Measurements from ENCODE around the gene TAL2.

TAL2 gene

DNA sequence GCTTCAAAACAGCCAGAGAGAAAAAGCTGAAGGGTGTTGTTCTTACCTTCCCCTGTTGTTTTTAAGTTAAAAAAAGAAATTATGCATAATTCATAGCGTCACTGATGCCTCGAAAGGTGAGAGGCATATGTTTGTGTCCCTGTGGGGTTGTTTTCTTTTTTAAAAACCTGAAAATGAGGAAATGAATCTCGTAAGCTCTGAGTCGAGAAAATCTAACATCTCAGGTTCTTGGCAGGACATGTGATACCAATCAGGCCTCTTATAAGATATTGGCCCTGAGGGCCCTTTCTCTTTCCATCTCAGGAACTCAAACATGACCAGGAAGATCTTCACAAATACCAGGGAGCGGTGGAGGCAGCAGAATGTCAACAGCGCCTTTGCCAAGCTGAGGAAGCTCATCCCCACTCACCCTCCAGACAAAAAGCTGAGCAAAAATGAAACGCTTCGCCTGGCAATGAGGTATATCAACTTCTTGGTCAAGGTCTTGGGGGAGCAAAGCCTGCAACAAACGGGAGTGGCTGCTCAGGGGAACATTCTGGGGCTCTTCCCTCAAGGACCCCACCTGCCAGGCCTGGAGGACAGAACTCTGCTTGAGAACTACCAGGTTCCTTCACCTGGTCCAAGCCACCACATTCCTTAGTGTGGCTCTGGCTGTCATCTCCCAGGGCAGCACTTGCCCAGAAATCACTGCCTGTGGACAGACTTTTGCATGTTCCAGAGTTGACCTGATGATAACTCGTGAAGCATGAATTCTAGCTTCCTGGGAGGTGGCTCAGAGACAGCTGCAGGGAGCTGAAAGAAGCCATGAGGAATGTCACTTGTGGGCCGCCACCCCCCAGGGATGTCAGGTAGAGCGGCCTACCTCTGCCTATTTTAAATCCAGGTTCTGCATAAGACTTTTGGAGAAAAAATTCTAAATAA is at the start of gene TAL2:
TAL2 (plus strand) TSS at position 274 of the 921 bp plus-strand sequence; CDS start at position 314, 40 bp downstream.
- DNase-seq = no peak

GRCh38 chr9:105621001-105621400 is 41.3 kb upstream of the TAL2 start:
- no peak for DNase-seq

DNA sequence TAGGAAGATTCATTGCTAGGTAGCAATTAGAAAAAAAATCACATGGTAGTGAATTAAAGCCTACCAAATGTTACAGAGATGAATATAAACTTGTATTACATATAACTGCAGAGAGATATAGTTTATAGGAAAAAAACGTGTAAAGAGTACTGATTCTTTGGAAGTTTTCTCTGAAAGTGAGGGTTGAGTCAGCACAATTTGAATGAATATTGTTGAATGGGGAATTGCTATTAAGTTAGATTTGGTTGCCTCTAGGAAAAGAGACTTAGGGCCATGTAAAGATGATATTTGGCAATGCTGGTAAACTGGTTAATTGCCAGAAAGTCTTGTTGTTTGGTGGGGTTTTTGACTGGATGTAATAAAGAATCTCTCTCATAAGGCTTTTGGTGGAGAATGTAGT is 37.2 kb upstream of the TAL2 start:
- DNase-seq = no peak

DNA sequence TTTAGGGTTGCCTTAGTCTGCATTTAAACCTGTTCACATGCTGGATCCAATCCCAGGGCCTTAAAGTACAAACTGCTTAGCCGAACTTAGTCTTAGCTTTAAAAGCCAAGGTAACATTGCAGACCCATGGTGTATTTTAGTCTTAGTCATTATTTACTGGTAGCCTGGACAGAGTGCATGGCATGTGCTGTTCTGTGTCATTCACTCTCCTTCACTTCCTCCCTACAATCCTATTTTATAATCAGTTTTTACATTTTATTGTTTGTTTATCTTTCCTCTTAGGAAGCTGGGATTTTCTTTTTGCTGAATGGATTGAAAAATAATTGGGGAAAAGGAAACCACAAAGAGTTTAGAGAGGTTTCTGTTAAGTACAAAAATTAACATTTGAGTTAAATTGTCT is 29.4 kb upstream of the TAL2 start:
- DNase-seq = no peak

- no peak for DNase-seq
These were observed 28.8 kb upstream of the TAL2 start for GRCh38 chr9:105633411-105633810.

- no peak for DNase-seq
These were observed 25.9 kb upstream of the TAL2 start for GRCh38 chr9:105636331-105636730.

DNA sequence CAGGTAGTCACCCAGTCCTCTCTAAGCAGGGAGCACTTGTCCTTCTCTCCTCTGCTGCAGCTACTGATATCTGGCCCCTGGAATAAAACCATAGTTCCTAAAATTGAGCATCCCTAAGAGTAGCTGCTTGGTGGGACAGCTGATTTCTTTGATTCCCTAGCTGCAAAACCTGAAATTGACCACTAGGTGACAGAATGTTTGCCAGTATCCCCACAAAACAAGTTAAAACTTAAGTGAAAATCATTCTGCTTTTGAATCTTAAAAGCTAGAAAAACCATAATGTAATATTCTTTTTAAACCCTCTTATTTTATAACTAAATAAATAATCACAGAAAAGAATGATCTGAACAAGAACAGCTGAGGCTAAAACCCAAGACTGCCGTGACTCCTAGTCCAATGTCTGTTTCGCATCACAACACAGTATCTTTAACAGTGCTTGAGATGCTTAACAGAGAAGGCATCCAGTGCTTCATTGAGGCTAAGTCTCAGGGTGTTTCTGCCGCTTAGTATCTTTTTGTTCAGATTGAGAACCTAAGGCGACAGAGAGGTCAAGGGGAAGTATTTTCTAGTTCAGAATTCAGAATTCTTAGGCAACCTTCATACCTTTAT is 24.4 kb upstream of the TAL2 start:
- no peak for DNase-seq

GRCh38 chr9:105639936-105640335 is 22.3 kb upstream of the TAL2 start:
- DNase-seq = no peak

DNA sequence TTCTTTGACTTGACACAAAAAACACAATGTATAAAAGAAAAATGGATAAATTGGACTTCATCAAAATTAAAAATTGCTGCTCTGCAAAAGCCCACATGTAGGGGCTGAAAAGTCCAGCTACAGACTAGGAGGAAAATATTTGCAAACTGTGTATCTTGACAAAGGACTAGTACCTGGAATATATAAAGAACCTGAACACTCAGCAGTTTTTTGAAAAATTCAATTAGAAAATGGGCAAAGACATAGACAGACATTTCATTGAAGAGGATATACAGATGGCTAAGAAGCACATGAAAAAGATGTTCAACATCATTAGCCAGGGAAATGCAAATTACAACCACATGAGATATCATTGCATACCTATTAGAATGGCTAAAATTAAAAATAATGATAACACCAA is 18.5 kb upstream of the TAL2 start:
- DNase-seq = no peak

DNA sequence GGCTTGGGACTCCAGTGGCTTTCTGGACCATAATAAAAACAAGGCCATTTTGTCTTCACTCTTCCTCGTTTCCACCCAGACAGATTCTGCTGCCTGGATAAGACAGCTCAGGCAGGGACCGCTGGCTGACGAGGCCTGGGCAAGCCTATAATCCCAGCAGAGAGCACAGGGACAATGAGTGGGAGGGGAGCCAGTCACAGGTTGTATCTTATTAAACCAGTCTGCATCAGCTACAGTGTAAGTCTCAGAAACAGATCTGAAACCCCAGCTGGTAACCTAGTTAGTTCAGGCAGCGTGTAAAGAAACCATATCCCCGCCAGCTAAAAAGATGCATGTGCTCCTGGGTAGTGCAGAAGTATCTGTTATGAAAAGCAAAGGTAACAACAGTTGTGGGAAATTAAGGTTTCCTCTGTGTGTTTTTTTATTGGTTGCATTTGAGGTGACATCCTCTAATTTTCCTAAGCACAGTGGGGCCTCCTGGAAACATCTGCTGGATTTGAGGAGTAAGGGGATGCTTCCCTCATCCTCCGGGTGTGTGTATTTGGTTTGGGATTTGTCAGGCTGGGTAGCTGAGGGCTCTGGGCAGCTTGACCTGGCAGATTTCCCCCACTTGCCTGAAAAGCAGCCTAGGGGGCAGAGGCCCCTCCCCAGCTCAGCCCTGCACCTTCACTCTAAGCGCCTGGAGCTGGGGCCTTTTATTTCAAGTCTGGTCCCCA is 15.2 kb upstream of the TAL2 start:
- no peak for DNase-seq

GRCh38 chr9:105647595-105648349 is 14.5 kb upstream of the TAL2 start:
- no peak for DNase-seq

DNA sequence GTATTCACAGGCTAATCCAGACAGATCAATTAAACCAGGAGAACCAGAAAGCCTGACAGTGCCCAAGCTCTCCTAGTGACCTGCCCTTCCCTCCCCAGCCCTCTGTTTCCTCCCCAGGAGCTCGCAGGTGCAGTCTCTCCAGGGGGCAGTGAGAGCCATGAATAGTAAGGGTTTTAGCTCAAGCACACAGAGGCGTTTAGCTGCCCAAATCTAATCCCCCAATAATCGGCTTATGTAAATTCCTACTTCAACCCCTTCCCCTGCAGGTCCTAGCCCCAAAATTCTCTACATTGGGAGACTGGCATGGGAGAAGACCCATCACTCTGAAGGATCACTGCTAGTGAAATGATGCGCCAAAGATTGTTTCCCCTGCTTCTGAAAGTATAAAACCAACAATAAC is 10.5 kb upstream of the TAL2 start:
- DNase-seq = no peak

- no peak for DNase-seq
These were observed 5.9 kb upstream of the TAL2 start for GRCh38 chr9:105656131-105656921.

- DNase-seq = no peak
These were observed 3.9 kb upstream of the TAL2 start for GRCh38 chr9:105658351-105658750.

DNA sequence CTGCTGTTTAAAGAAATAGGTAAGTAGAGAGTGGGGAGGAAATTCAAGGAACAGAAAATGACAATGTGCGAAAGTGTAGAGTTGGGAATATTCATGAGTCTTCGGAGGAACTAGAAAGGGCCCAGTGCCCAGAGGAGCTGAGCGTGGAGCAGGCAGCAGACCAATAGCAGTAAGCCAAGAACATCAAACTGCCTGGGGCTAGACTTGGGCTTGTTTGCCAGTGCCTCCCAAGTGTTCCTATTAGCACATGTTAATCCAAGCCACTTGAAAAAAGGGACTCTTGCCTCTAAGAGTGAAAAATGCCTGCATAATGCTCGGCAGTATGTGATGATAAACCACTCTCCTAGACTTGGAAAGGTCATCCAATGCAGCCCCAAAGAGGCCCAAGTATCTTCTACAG is 1.2 kb upstream of the TAL2 start:
- no peak for DNase-seq

GRCh38 chr9:105663914-105664313 is 1.7 kb downstream of the TAL2 start:
- no peak for DNase-seq

DNA sequence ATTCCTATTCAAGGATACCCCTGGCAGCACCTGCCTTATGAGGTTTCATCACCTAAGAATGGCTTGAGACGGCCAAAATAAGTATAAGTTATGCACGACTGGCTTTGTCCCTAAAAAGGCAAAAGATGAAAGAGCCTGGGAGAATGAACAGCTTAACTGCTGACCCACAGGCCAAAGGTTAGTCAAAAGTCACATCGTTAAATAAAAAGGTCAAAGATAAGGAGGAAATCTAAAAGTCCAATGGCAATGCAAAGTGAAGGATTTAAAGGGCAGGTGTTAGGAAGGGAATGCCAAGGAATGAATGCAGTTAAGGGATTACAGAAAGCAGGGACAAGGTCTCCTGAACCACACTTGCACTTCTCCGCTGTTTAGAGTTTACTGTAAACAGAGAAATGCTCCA is 5.6 kb downstream of the TAL2 start:
- no peak for DNase-seq

GRCh38 chr9:105670315-105670714 is 8.1 kb downstream of the TAL2 start:
- no peak for DNase-seq

GRCh38 chr9:105670775-105671174 is 8.5 kb downstream of the TAL2 start:
- no peak for DNase-seq

- no peak for DNase-seq
These were observed 10.5 kb downstream of the TAL2 start for GRCh38 chr9:105672711-105673234.

DNA sequence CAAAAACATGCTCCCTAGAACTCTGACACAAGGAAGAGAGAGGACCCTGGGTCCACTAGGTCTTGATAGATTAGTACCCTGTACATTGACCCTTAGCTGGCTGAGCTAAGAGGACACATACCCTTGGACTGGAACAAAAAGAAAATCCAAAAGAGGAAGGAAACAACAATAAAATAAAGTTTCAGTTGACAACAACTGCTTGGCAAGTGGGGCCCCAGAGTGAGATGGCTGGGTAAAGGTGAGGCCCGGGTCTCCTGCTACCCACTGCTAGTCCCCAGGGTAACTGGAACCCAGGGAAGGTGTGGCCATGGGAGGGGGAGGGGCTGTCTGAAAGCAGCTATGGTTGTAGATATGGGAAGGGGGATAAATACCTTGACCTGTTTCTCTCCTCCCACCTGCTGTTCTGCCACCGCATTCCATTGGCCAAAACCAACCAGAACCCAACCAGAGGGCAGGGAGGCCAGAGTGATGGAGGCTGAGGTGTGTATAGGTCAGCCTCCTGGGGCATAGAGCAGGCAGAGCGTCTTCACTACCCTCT is 11.7 kb downstream of the TAL2 start:
- no peak for DNase-seq

Data from cortex of kidney (tissue), 1 donor.